A673 (cell line): ENCODE data around the gene ADK. TPM values are rescaled to one million over a fixed set of nuclear protein-coding genes. Genes with fewer than 3 reads are reported as not detected.
A peak's percentile ranks its signal among the peaks of the same experiment; 100 is the strongest.

Experiments used
- BruUV-seq: library from RNA; stranded (reverse); fragments of 400-500 nt; replicated peaks from 2 replicates; lab custom pipeline; 2021; lab: Mats Ljungman, UMichigan
- CTCF ChIA-PET: fragments of 300-600 bp; sonication (Branson Sonifier 250); formaldehyde crosslinking; loops from one replicate; lab custom pipeline; 2022; ENCODE audit warnings: antibody characterized with exemption; lab: Charles Lee
- POLR2A ChIA-PET: fragments of 300-600 bp; sonication (Branson Sonifier 250); formaldehyde crosslinking; loops from one replicate; lab custom pipeline; 2022; ENCODE audit warnings: antibody characterized with exemption; ENCODE audit not compliant: low non-redundant PET; lab: Charles Lee
- DNase-seq: peaks from one replicate; pipeline ENCODE4 v3.0.0-alpha.2; 2015; ENCODE audit warnings: low spot score
- H3K27ac ChIP-seq: fragments of 200-600 bp; sonication (generic); 2 replicates; pipeline ENCODE4 v1.5.1; 2016; ENCODE audit warnings: mixed run types, low read depth, mild to moderate bottlenecking, mixed read lengths, antibody characterized with exemption, low read length; ENCODE audit not compliant: poor library complexity, severe bottlenecking
- H3K27me3 ChIP-seq: fragments of 200-600 bp; sonication (generic); replicated peaks from 2 replicates; pipeline ENCODE4 v1.6.1; 2017; ENCODE audit warnings: mixed run types, low read depth, mild to moderate bottlenecking, mixed read lengths, antibody characterized with exemption, low read length; ENCODE audit not compliant: insufficient read depth, poor library complexity
- H3K36me3 ChIP-seq: fragments of 200-600 bp; sonication (generic); 2 replicates; pipeline ENCODE4 v1.6.1; 2016; ENCODE audit warnings: mixed run types, mild to moderate bottlenecking, mixed read lengths, antibody characterized with exemption, low read length; ENCODE audit not compliant: insufficient read depth, poor library complexity, severe bottlenecking
- H3K4me1 ChIP-seq: fragments of 200-600 bp; sonication (generic); 2 replicates; pipeline ENCODE4 v1.6.1; 2017; ENCODE audit warnings: mixed run types, mild to moderate bottlenecking, mixed read lengths, antibody characterized with exemption, low read length; ENCODE audit not compliant: insufficient read depth, poor library complexity, severe bottlenecking
- H3K4me3 ChIP-seq: fragments of 200-600 bp; sonication (generic); 2 replicates; pipeline ENCODE4 v1.5.1; 2016; ENCODE audit warnings: low read depth, mixed run types, mild to moderate bottlenecking, mixed read lengths, low read length; ENCODE audit not compliant: poor library complexity, severe bottlenecking
- H3K9me3 ChIP-seq: fragments of 200-600 bp; sonication (generic); 2 replicates; pipeline ENCODE4 v1.6.1; 2016; ENCODE audit warnings: mixed run types, low read depth, mild to moderate bottlenecking, mixed read lengths, antibody characterized with exemption, low read length; ENCODE audit not compliant: poor library complexity, severe bottlenecking
- EZH2 ChIP-seq: fragments of 200-600 bp; sonication (generic); IDR thresholded peaks from 2 replicates; pipeline ENCODE4 v1.6.1; 2017; ENCODE audit warnings: borderline replicate concordance, low read depth, mild to moderate bottlenecking, mixed read lengths, antibody characterized with exemption, low read length; ENCODE audit not compliant: poor library complexity, severe bottlenecking
- intact Hi-C: fragments of 100-400 bp; cut with micrococcal nuclease; formaldehyde crosslinking; loops from one replicate; pipeline ENCODE4 v1.10.0; 2022; ENCODE audit not compliant: unreplicated experiment
- total RNA-seq: library from RNA; stranded (reverse); gene quantifications from 2 replicates; pipeline ENCODE4 v1.2.3, GENCODE V29; 2021
- TF ChIP-seq, protein P1 (sequence below): fragments of 300-800, 200-600 bp; sonication (generic); conservative IDR thresholded peaks from 2 replicates; pipeline ENCODE4 v1.5.1; 2017; ENCODE audit warnings: low read depth, mild to moderate bottlenecking, antibody characterized with exemption, low read length, moderate library complexity, mixed read lengths

The ADK gene
- total RNA-seq, 1 experiment from 2014 or later = 49.0 TPM

DNA sequence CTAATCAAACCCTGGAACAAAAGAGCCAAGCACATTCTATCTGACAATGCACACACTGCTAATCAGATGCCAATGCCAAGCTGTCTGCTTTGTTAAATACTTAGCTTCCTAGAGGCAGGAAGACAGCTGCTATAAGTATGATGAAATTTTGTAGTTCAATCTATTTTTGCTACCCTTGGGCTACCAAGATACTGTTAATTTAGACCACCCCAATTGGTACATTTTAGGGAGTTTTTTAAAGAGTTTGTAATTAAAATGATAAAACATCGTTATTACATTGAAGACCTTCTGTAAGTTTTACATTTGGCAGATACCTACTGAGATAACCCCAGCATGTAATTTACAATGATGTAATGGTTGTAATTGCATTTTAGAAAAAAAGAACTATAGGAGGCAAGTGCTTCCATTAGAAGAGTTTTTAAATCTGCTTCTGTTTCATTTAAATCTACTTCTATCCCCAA, 268.5 kb downstream of the ADK start:
- CTCF ChIA-PET = interaction anchor here (0.9 to 1.4 kb wide), 2 partner anchors 21 to 601 kb away, joined by 3 read pairs; no protein-coding TSS in a partner anchor
- Histone ChIP-seq H3K4me1 (peaks cover 41% of the 10 kb centered on the region), H3K27me3 (no peaks in the 10 kb centered on the region), H3K9me3 (no peaks in the 10 kb centered on the region), H3K4me3 (peak overlapping the region; percentile 30), H3K36me3 (no peaks in the 10 kb centered on the region), H3K27ac (peak overlapping the region; percentile 83)
- no TSS peak for BruUV-seq
- peak; percentile 85 for DNase-seq
- POLR2A ChIA-PET = no interaction called here
- TF ChIP-seq EZH2 = no peak
- TF ChIP-seq, protein P1, sequence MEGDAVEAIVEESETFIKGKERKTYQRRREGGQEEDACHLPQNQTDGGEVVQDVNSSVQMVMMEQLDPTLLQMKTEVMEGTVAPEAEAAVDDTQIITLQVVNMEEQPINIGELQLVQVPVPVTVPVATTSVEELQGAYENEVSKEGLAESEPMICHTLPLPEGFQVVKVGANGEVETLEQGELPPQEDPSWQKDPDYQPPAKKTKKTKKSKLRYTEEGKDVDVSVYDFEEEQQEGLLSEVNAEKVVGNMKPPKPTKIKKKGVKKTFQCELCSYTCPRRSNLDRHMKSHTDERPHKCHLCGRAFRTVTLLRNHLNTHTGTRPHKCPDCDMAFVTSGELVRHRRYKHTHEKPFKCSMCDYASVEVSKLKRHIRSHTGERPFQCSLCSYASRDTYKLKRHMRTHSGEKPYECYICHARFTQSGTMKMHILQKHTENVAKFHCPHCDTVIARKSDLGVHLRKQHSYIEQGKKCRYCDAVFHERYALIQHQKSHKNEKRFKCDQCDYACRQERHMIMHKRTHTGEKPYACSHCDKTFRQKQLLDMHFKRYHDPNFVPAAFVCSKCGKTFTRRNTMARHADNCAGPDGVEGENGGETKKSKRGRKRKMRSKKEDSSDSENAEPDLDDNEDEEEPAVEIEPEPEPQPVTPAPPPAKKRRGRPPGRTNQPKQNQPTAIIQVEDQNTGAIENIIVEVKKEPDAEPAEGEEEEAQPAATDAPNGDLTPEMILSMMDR = no peak
- intact Hi-C loops = loop anchor here (1.0 to 10.0 kb wide), 4 partner anchors 115 to 603 kb away; partner anchors contain the start of gene KAT6B

DNA sequence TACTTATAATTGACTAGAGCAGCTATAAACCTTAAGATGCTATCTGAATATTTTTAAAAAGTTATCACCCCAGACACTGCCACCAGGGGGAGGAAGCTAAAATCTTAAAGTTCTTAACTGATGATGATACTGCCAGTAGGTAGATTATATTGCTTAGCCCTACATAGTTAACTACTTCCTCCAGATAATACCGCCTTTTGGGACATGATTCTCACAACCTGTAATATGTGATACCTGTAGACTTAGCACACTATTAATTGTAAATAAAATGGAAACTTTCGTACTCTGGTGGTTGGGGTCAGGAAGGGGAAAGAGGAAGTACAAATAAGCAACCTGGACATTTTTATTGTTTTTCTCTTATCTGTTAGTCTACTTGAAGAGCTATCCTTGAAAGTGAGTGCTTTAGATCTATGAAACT, 268.9 kb downstream of the ADK start:
- Histone ChIP-seq H3K27me3 (no peaks in the 10 kb centered on the region), H3K9me3 (no peaks in the 10 kb centered on the region), H3K36me3 (no peaks in the 10 kb centered on the region), H3K4me3 (no peak overlapping the region), H3K27ac (peak overlapping the region; percentile 83), H3K4me1 (peaks cover 41% of the 10 kb centered on the region)
- ChIA-PET CTCF (interaction anchor here (0.6 to 1.4 kb wide), 3 partner anchors 20 to 600 kb away, joined by 3 read pairs; no protein-coding TSS in a partner anchor), POLR2A (no interaction called here)
- peak; percentile 87 for DNase-seq
- no TSS peak for BruUV-seq
- no peak for TF ChIP-seq EZH2
- TF ChIP-seq, protein P1 = peak; percentile 81
- intact Hi-C loops = loop anchor here (1.0 to 10.0 kb wide), 5 partner anchors 115 to 815 kb away; partner anchors contain the start of genes COMTD1 and KAT6B

DNA sequence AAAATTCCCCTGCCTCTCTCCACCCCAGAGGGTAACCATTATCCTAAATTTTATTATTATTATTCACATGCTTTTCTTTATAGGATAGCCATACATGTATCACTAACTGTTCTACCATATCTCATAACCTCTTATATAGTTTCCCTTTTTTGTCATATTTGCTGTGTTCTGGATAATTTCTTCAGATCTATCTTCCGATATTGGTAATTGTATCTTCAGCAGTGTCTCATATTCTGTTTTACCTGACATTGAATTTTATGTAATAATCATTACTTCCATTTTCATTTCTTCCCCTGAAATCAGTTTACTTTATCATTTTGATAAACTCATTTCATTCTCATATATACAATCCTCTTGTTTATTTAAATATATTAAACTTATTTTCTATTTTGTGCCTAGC, 273.5 kb downstream of the ADK start:
- Histone ChIP-seq H3K27me3 (no peaks in the 10 kb centered on the region), H3K36me3 (no peaks in the 10 kb centered on the region), H3K4me3 (no peak overlapping the region), H3K9me3 (no peaks in the 10 kb centered on the region), H3K27ac (no peak overlapping the region), H3K4me1 (peaks cover 19% of the 10 kb centered on the region)
- CTCF ChIA-PET = no interaction called here
- no TSS peak for BruUV-seq
- DNase-seq = no peak
- TF ChIP-seq, protein P1 = no peak
- no peak for TF ChIP-seq EZH2
- POLR2A ChIA-PET = no interaction called here
- intact Hi-C loops = loop anchor here (10.0 kb wide), 1 partner anchor 810 kb away; the partner anchor contains the start of gene COMTD1
